Upper lobe of left lung (tissue), 6 donors: ENCODE results near the gene MTIF3. TPM values are rescaled to one million over a fixed set of nuclear protein-coding genes. Genes with fewer than 3 reads are reported as not detected.
A peak's percentile ranks its signal among the peaks of the same experiment; 100 is the strongest.
"Not testable (repeated sequence)": the region's sequence is repeated elsewhere in the genome, so short reads cannot be mapped to it uniquely, and the experiment has no call there.

ENCODE experiments used
- ATAC-seq, 2 donors: fragments of 200-7000 bp; cut with Tn5 transposase; one replicate each; pipeline ENCODE4 v1.9.1; 2022; ENCODE audit warnings: mild to moderate bottlenecking in 2 of 2, moderate library complexity in 2 of 2; ENCODE audit not compliant: low FRiP score in 2 of 2
- DNase-seq, 2 donors: peaks; one replicate each; pipeline ENCODE4 v3.0.0-alpha.2; 2019 to 2020
- H3K27ac ChIP-seq, 4 donors: fragments of 200-600 bp; sonication (generic); one replicate each; pipeline ENCODE4 v1.5.1; 2016 to 2019
- H3K27me3 ChIP-seq, 4 donors: fragments of 200-600 bp; sonication (generic); one replicate each; pipeline ENCODE4 v1.5.1; 2017 to 2019
- H3K36me3 ChIP-seq, 4 donors: fragments of 200-600 bp; sonication (generic); one replicate each; pipeline ENCODE4 v1.5.1; 2016 to 2019
- H3K4me1 ChIP-seq, 4 donors: fragments of 200-600 bp; sonication (generic); one replicate each; pipeline ENCODE4 v1.5.1; 2018 to 2019
- H3K4me3 ChIP-seq, 4 donors: fragments of 200-600 bp; sonication (generic); one replicate each; pipeline ENCODE4 v1.5.1; 2017 to 2019; ENCODE audit warnings: mild to moderate bottlenecking in 2 of 4, moderate library complexity in 1 of 4
- H3K9me3 ChIP-seq, 4 donors: fragments of 200-600 bp; sonication (generic); one replicate each; pipeline ENCODE4 v1.5.1; 2018 to 2019
- CTCF ChIP-seq, 6 experiments: fragments of 450-650 bp in 4 of 6; fragments of 200-600 bp in 2 of 6; sonication (generic) in 2 of 6; IDR thresholded peaks; one replicate each; pipeline ENCODE4 v1.5.1; 2016 to 2019; ENCODE audit warnings: antibody characterized with exemption in 6 of 6
- EP300 ChIP-seq, 4 donors: sonication (generic); formaldehyde crosslinking; IDR thresholded peaks; one replicate each; pipeline ENCODE4 v1.5.1; 2017; ENCODE audit warnings: antibody characterized with exemption in 4 of 4, control low read depth in 2 of 4
- POLR2A ChIP-seq, 4 donors: fragments of 450-650 bp; IDR thresholded peaks; one replicate each; pipeline ENCODE4 v1.5.1; 2016 to 2017; ENCODE audit warnings: antibody characterized with exemption in 4 of 4, mild to moderate bottlenecking in 2 of 4
- POLR2AphosphoS5 ChIP-seq, 2 donors: sonication (generic); formaldehyde crosslinking; IDR thresholded peaks; one replicate each; pipeline ENCODE4 v1.5.1; 2017; ENCODE audit warnings: antibody characterized with exemption in 2 of 2
- WGBS, 2 donors: methylation state at CpG; one replicate each; pipeline ENCODE4 v1.1.5; 2017 to 2018; 5-methylcytosine and 5-hydroxymethylcytosine counted together
- total RNA-seq, 6 donors: library from RNA; depleted of rRNA in 4 of 6; stranded (reverse); fragments of >200 nt in 4 of 6; gene quantifications; one replicate each; pipeline versions ENCODE4 v1.1.0 to v1.2.1, GENCODE V29; 2016 to 2021
- donor health status: DM: no; HTN: no; CAD: no; lungs with moderate emphysema.
- donor health status: DM: no; HTN: yes; CAD: no; lungs with severe emphysema.

Gene MTIF3
- total RNA-seq, 6 donors from 2014 or later, result 31.2 to 104 (median 38.8) TPM

DNA sequence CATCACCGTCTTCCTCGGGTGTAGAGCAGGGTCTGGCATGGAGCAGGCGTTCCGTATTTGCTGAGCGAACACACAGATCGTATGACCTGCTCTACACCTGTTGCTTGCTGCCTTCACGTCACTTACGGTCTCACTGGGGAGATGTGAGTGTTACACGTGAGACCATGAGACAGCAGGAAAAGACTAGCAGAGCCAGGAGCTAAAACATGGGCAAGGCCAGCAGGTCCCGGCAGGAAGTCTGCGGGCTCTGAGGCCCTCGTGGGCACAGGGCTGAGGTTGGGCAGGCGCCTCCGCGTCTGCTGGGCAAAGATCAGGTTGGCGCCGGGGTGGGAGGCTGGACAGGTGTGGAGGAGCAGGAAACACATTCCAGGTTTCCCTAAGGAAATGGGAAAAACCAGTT is 45.7 kb downstream of the MTIF3 start:
- H3K4me3 ChIP-seq, result no peak overlapping the region
- 78 to 87% methylated on average over 16 to 17 of the region's 17 CpGs for WGBS, 2 donors
- DNase-seq, result peak in 1 of 2 donors; percentile 52
- no peak overlapping the region for H3K27ac ChIP-seq
- TF ChIP-seq CTCF (IDR thresholded peaks at IDR 0.05) (no peak), EP300 (IDR thresholded peaks at IDR 0.05) (no peak), POLR2A (IDR thresholded peaks at IDR 0.05) (no peak), POLR2AphosphoS5 (IDR thresholded peaks at IDR 0.05) (no peak)
- peaks cover 3 to 10% (median 6%) of the 10 kb centered on the region in 4 donors for H3K4me1 ChIP-seq
- H3K27me3 ChIP-seq, result no peaks in the 10 kb centered on the region
- no peaks in the 10 kb centered on the region for H3K9me3 ChIP-seq
- H3K36me3 ChIP-seq, result no peaks in the 10 kb centered on the region
- no peak for ATAC-seq

DNA sequence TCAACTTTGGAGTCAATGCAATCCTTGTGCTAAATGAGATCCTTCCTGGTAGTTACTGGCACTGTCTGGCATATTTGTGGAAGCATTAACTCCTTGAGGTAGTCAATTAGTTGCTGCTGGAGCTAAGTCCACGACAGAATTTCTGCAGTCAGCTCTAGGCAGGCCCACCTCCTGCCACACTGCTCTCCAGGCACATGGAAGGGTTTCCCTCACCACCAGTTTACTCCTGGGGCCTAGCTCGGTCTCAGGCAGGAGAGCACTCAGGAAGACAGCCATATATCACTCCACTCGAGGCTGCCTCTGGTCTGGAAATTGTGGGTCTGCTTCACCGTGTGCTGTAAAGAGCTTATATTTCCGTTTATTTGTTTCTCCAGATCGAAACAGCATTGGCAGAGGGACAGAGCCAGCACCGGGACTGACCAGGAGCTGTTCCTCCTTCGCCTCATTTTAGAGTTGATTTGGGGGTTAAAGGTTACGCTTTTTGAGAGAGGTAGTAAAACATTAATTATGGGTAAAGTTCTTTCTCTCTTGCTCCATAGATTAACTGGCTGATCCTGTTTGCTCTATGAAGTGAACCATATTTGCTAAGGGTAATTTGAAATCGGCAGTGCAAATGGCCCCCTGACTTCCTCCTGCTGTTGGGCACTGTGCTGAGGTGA is 46.5 kb downstream of the MTIF3 start:
- Histone ChIP-seq H3K9me3 (no peaks in the 10 kb centered on the region), H3K27ac (peak overlapping the region; percentile 13 to 56 (median 40)), H3K4me1 (peaks cover 3 to 10% (median 6%) of the 10 kb centered on the region in 4 donors), H3K4me3 (no peak overlapping the region), H3K27me3 (no peaks in the 10 kb centered on the region), H3K36me3 (no peaks in the 10 kb centered on the region)
- no peak for ATAC-seq
- no peak for TF ChIP-seq EP300 (IDR thresholded peaks at IDR 0.05)
- no peak for TF ChIP-seq POLR2AphosphoS5 (IDR thresholded peaks at IDR 0.05)
- no peak for TF ChIP-seq POLR2A (IDR thresholded peaks at IDR 0.05)
- TF ChIP-seq CTCF (IDR thresholded peaks at IDR 0.05), result no peak
- 51% methylated on average over 10 of the region's 10 CpGs for WGBS, 2 donors
- no peak for DNase-seq

DNA sequence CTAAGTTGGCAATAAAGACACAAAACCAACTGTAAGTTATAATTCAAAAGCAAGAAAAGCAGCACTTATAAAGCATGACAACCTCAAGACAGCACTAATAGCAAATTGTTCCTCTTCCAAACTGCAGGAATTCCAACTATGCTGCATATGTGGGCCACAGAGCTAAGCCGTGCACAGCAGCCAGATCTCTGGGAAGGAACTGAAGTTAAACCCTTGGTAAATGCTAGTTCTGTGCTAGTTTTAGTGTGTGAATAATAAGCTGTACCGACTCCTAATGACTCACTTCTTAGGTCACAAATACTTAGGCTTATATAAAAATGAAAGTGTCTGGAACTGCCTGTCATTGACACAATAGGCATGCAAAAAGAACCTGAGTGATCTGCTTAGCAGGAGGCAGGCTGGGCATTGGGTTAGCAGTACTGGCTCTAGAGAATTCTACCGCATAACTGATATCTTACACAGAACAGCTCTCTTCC is 47.1 kb downstream of the MTIF3 start:
- H3K36me3 ChIP-seq, result no peaks in the 10 kb centered on the region
- peak; percentile 40 to 59 for ATAC-seq
- no peak for DNase-seq
- WGBS, 2 donors, result 45% methylated on average over 3 of the region's 3 CpGs
- TF ChIP-seq POLR2A (IDR thresholded peaks at IDR 0.05) (no peak), CTCF (IDR thresholded peaks at IDR 0.05) (no peak), POLR2AphosphoS5 (IDR thresholded peaks at IDR 0.05) (no peak), EP300 (IDR thresholded peaks at IDR 0.05) (no peak)
- peaks cover 3 to 10% (median 6%) of the 10 kb centered on the region in 4 donors for H3K4me1 ChIP-seq
- peak overlapping the region in 3 of 4 donors; percentile 13 to 51 (median 28) for H3K27ac ChIP-seq
- H3K27me3 ChIP-seq, result no peaks in the 10 kb centered on the region
- no peaks in the 10 kb centered on the region for H3K9me3 ChIP-seq
- no peak overlapping the region for H3K4me3 ChIP-seq

- peak in 1 of 2 donors; percentile 52 for DNase-seq
- peak in 1 of 2 donors; percentile 78 for ATAC-seq
- TF ChIP-seq POLR2AphosphoS5 (IDR thresholded peaks at IDR 0.05), result no peak
- TF ChIP-seq EP300 (IDR thresholded peaks at IDR 0.05), result no peak
- no peak for TF ChIP-seq POLR2A (IDR thresholded peaks at IDR 0.05)
- no peak for TF ChIP-seq CTCF (IDR thresholded peaks at IDR 0.05)
- Histone ChIP-seq H3K27me3 (no peaks in the 10 kb centered on the region), H3K4me3 (no peak overlapping the region), H3K4me1 (peaks cover 3 to 10% (median 6%) of the 10 kb centered on the region in 4 donors), H3K9me3 (no peaks in the 10 kb centered on the region), H3K36me3 (no peaks in the 10 kb centered on the region), H3K27ac (no peak overlapping the region)
- WGBS, 2 donors, result 30 to 37% methylated on average over 3 of the region's 3 CpGs
Measured at GRCh38 chr13:27401210-27401609, 49.2 kb downstream of the MTIF3 start.

DNA sequence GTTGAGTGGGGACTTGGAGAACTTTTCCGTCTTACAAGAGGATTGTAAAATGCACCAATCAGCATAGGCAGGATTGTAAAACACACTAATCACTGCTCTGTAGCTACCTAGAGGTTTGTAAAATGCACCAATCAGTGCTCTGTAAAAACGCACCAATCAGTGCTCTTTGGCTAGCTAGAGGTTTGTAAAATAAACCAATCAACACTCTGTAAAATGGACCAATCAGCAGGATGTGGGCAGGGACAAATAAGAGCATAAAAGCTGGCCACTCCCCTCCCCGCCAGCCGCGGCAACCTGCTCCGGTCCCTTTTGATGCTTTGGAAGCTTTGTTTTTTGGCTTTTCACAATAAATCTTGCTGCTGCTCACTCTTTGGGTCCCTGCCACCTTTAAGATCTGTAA is 50.0 kb downstream of the MTIF3 start:
- not testable (repeated sequence) for ATAC-seq, H3K27ac ChIP-seq, H3K4me3 ChIP-seq, H3K27me3 ChIP-seq, H3K36me3 ChIP-seq, H3K9me3 ChIP-seq, DNase-seq
- peaks cover 3 to 10% (median 6%) of the 10 kb centered on the region in 4 donors for H3K4me1 ChIP-seq
- WGBS, 2 donors, result 88 to 89% methylated on average over 6 of the region's 6 CpGs
